ENCODE results near the gene ANGPTL8. TPM values are rescaled to one million over a fixed set of nuclear protein-coding genes. Genes with fewer than 3 reads are reported as not detected.

The ANGPTL8 gene
- total and polyA plus RNA-seq, 2 of the 4 experiments (the other 2 are of a cell fraction) = not detected

DNA sequence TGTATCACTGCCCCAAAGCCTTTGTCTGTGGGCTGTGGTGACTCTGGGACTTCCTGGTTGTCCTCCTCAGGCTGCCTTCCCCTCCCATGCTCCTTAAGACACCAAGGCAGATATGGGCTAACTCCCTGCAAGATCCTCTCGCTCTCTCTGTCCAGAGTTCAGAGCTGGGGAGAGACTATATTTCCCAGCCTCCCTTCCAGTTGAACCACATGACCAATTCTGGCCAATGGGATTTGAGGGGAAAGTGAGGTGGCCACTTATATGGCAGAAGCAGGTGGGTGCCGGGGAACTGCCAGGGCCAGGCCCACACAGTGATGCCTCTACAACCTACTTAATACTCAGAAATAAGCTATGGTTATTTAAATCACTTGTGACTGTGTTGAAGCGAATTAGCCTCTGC lies 16.2 kb upstream of the ANGPTL8 start:
- intact Hi-C loops (cut with micrococcal nuclease) (no loop called here), in situ Hi-C loops (cut with MboI; ENCODE audit: low sequenced_read_pairs) (no loop called here), dilution Hi-C loops (cut with HindIII; ENCODE audit: low sequenced_read_pairs, unreplicated experiment) (no loop called here)
- no TSS peak for BruUV-seq (replicated peaks)
- Histone ChIP-seq H2AK5ac (ENCODE audit: low read depth, low read length) (no peak overlapping the region), H3K4me3 (ENCODE audit: insufficient read depth, low read depth, low read length) (no peak overlapping the region), H3K9me1 (ENCODE audit: insufficient read depth, low read length) (peaks cover 3% of the 10 kb centered on the region; the same call in 1 of the 2 replicates), H3K79me1 (ENCODE audit: low read depth in 1 of 2, low read length in 2 of 2) (no peaks in the 10 kb centered on the region), H3K18ac (ENCODE audit: low read depth, low read length) (no peak overlapping the region), H4K5ac (ENCODE audit: low read depth, low read length) (no peak overlapping the region), H2AK9ac (replicated peaks; ENCODE audit: low read depth, low read length, poor library complexity) (no peak overlapping the region), H3K9ac (ENCODE audit: low read depth, low read length) (no peak overlapping the region), H2BK20ac (ENCODE audit: low read depth, low read length) (no peak overlapping the region), H2BK15ac (ENCODE audit: low read depth, low read length) (no peak overlapping the region), H3K56ac (ENCODE audit: extremely low read depth, insufficient read depth, low read length) (no peak overlapping the region), H4K20me1 (ENCODE audit: insufficient read depth, low read length) (no peaks in the 10 kb centered on the region), H3K27me3 (ENCODE audit: control insufficient read depth, insufficient read depth, low read length) (no peaks in the 10 kb centered on the region), H3K23ac (ENCODE audit: low read depth, low read length) (no peak overlapping the region), H3K4me2 (ENCODE audit: low read depth, low read length) (no peak overlapping the region), H2AFZ (replicated peaks; ENCODE audit: low read length, poor library complexity) (no peak overlapping the region), H3K4me1 (ENCODE audit: control insufficient read depth, insufficient read depth, low read length) (no peaks in the 10 kb centered on the region), H3K14ac (replicated peaks; ENCODE audit: low read depth, low read length) (no peak overlapping the region), H3K9me3 (ENCODE audit: control insufficient read depth, insufficient read depth, low read length) (peaks cover 11% of the 10 kb centered on the region), H2BK120ac (ENCODE audit: low read depth, low read length) (no peak overlapping the region), H4K91ac (ENCODE audit: insufficient read depth, low read depth, low read length) (no peak overlapping the region), H3K36me3 (ENCODE audit: control insufficient read depth, insufficient read depth, low read length) (peaks cover 31% of the 10 kb centered on the region), H3K27ac (ENCODE audit: insufficient read depth, low read length) (no peak overlapping the region), H4K8ac (ENCODE audit: low read depth in 2 of 2, low read length in 2 of 2) (no peak overlapping the region), H2BK5ac (ENCODE audit: low read depth, low read length, poor library complexity, severe bottlenecking) (no peak overlapping the region), H3K4ac (ENCODE audit: low read depth, low read length) (no peak overlapping the region)
- ChIA-PET POLR2A (ENCODE audit: unreplicated experiment) (no interaction called here), CTCF (no interaction called here)
- WGBS, 2 experiments (ENCODE audit: extremely low coverage in 2 of 2, insufficient read length in 1 of 2) = no CpG with 5 or more reads among the region's 3 CpGs
- ATAC-seq (ENCODE audit: low read depth) = no peak
- TF ChIP-seq, protein P1, sequence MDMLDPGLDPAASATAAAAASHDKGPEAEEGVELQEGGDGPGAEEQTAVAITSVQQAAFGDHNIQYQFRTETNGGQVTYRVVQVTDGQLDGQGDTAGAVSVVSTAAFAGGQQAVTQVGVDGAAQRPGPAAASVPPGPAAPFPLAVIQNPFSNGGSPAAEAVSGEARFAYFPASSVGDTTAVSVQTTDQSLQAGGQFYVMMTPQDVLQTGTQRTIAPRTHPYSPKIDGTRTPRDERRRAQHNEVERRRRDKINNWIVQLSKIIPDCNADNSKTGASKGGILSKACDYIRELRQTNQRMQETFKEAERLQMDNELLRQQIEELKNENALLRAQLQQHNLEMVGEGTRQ (IDR thresholded peaks at IDR 0.05; ENCODE audit: low read depth, low read length) = 0 out of 2 replicates have a peak, but pooled peaks have one; percentile 14
- TF ChIP-seq, protein P2, sequence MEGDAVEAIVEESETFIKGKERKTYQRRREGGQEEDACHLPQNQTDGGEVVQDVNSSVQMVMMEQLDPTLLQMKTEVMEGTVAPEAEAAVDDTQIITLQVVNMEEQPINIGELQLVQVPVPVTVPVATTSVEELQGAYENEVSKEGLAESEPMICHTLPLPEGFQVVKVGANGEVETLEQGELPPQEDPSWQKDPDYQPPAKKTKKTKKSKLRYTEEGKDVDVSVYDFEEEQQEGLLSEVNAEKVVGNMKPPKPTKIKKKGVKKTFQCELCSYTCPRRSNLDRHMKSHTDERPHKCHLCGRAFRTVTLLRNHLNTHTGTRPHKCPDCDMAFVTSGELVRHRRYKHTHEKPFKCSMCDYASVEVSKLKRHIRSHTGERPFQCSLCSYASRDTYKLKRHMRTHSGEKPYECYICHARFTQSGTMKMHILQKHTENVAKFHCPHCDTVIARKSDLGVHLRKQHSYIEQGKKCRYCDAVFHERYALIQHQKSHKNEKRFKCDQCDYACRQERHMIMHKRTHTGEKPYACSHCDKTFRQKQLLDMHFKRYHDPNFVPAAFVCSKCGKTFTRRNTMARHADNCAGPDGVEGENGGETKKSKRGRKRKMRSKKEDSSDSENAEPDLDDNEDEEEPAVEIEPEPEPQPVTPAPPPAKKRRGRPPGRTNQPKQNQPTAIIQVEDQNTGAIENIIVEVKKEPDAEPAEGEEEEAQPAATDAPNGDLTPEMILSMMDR (conservative IDR thresholded peaks at IDR 0.05; ENCODE audit: low read depth, low read length) = no peak
- no peak for DNase-seq

Data from IMR-90 (cell line).